ENCODE results near the gene GALK1.

GRCh38 chr17:75765981-75766380, 989 bp upstream of the GALK1 start:
- TF ChIP-seq CTCF (IDR thresholded peaks at IDR 0.05) (no peak), EP300 (IDR thresholded peaks at IDR 0.05) (no peak)
